Dendritic cell treated with granulocyte-macrophage colony-stimulating factor and Interleukin-4, amounts not matched to agents 40 ng/mL and 50 ng/mL, for 4 days (primary cell): ENCODE data around the gene SLC11A2.
"Not testable (repeated sequence)": the region's sequence is repeated elsewhere in the genome, so short reads cannot be mapped to it uniquely, and the experiment has no call there.

Experiments used
- H3K27ac Mint-ChIP-seq: one replicate; pipeline ENCODE4 v1.8.0; 2022; ENCODE audit warnings: mild to moderate bottlenecking, mixed read lengths
- H3K27me3 Mint-ChIP-seq: one replicate; pipeline ENCODE4 v1.8.0; 2022; ENCODE audit warnings: mild to moderate bottlenecking, mixed read lengths
- H3K36me3 Mint-ChIP-seq: one replicate; pipeline ENCODE4 v1.8.0; 2022; ENCODE audit warnings: low read depth, mixed read lengths
- H3K4me1 Mint-ChIP-seq: one replicate; pipeline ENCODE4 v1.8.0; 2022; ENCODE audit warnings: low read depth, mixed read lengths
- H3K4me3 Mint-ChIP-seq: one replicate; pipeline ENCODE4 v1.8.0; 2022; ENCODE audit warnings: mild to moderate bottlenecking, moderate library complexity, mixed read lengths
- H3K9me3 Mint-ChIP-seq: one replicate; pipeline ENCODE4 v1.8.0; 2022; ENCODE audit warnings: mixed read lengths
- intact Hi-C: fragments of 100-400 bp; cut with micrococcal nuclease; formaldehyde crosslinking; loops from one replicate; pipeline ENCODE4 v1.15.0; 2022

The SLC11A2 gene

GRCh38 chr12:50964432-50964831 is 61.8 kb downstream of the SLC11A2 start:
- H3K27me3 Mint-ChIP-seq: no peaks in the 10 kb centered on the region
- H3K4me3 Mint-ChIP-seq: no peak overlapping the region
- H3K27ac Mint-ChIP-seq: no peak overlapping the region
- H3K36me3 Mint-ChIP-seq: peaks cover 57% of the 10 kb centered on the region
- H3K9me3 Mint-ChIP-seq: no peaks in the 10 kb centered on the region
- peaks cover 4% of the 10 kb centered on the region for H3K4me1 Mint-ChIP-seq
- intact Hi-C loops: no loop called here

- Mint-ChIP-seq H3K9me3 (no peaks in the 10 kb centered on the region), H3K4me1 (peaks cover 4% of the 10 kb centered on the region), H3K36me3 (peaks cover 36% of the 10 kb centered on the region), H3K27me3 (no peaks in the 10 kb centered on the region), H3K4me3 (no peak overlapping the region), H3K27ac (no peak overlapping the region)
- intact Hi-C loops: no loop called here
These were observed 64.5 kb downstream of the SLC11A2 start for GRCh38 chr12:50961708-50962107.

- Mint-ChIP-seq H3K36me3 (peaks cover 31% of the 10 kb centered on the region), H3K4me1 (peaks cover 4% of the 10 kb centered on the region), H3K9me3 (no peaks in the 10 kb centered on the region), H3K4me3 (no peak overlapping the region), H3K27ac (no peak overlapping the region), H3K27me3 (no peaks in the 10 kb centered on the region)
- intact Hi-C loops: no loop called here
These were observed 66.1 kb downstream of the SLC11A2 start for GRCh38 chr12:50960130-50960529.

GRCh38 chr12:50955697-50956096 is 70.5 kb downstream of the SLC11A2 start:
- Mint-ChIP-seq H3K27me3 (no peaks in the 10 kb centered on the region), H3K9me3 (no peaks in the 10 kb centered on the region), H3K4me3 (no peak overlapping the region), H3K4me1 (peaks cover 3% of the 10 kb centered on the region), H3K36me3 (peaks cover 43% of the 10 kb centered on the region), H3K27ac (no peak overlapping the region)
- intact Hi-C loops: no loop called here

GRCh38 chr12:50955288-50955687 is 70.9 kb downstream of the SLC11A2 start:
- Mint-ChIP-seq H3K36me3 (peaks cover 41% of the 10 kb centered on the region), H3K9me3 (no peaks in the 10 kb centered on the region), H3K27me3 (no peaks in the 10 kb centered on the region), H3K4me1 (no peaks in the 10 kb centered on the region), H3K4me3 (no peak overlapping the region), H3K27ac (no peak overlapping the region)
- intact Hi-C loops: no loop called here

- H3K4me3 Mint-ChIP-seq, H3K9me3 Mint-ChIP-seq, intact Hi-C loops, H3K27ac Mint-ChIP-seq, H3K27me3 Mint-ChIP-seq, H3K4me1 Mint-ChIP-seq: not testable (repeated sequence)
- H3K36me3 Mint-ChIP-seq: peaks cover 41% of the 10 kb centered on the region
These were observed 71.4 kb downstream of the SLC11A2 start for GRCh38 chr12:50954789-50955188.

GRCh38 chr12:50953047-50953446 is 73.1 kb downstream of the SLC11A2 start:
- Mint-ChIP-seq H3K27me3 (no peaks in the 10 kb centered on the region), H3K36me3 (peaks cover 41% of the 10 kb centered on the region), H3K27ac (no peak overlapping the region), H3K4me3 (no peak overlapping the region), H3K9me3 (no peaks in the 10 kb centered on the region), H3K4me1 (peaks cover 6% of the 10 kb centered on the region)
- intact Hi-C loops: no loop called here

GRCh38 chr12:50952510-50952909 is 73.7 kb downstream of the SLC11A2 start, which contains the start of gene HIGD1C:
Gene HIGD1C (plus strand): TSS chr12:50952544. CDS start chr12:50953999, 1,455 bp downstream.
- H3K4me3 Mint-ChIP-seq: no peak within 1 kb of the TSS
- H3K27ac Mint-ChIP-seq: no peak within 1 kb of the TSS
- peaks cover 6% of the 10 kb centered on the region for H3K4me1 Mint-ChIP-seq
- intact Hi-C loops: no loop called here
- H3K36me3 Mint-ChIP-seq: peaks cover 36% of the 10 kb centered on the region
- H3K27me3 Mint-ChIP-seq: no peaks in the 10 kb centered on the region
- no peaks in the 10 kb centered on the region for H3K9me3 Mint-ChIP-seq

GRCh38 chr12:50951112-50951511 is 75.1 kb downstream of the SLC11A2 start:
- intact Hi-C loops: no loop called here
- peaks cover 35% of the 10 kb centered on the region for H3K36me3 Mint-ChIP-seq
- no peak overlapping the region for H3K27ac Mint-ChIP-seq
- H3K9me3 Mint-ChIP-seq: no peaks in the 10 kb centered on the region
- H3K27me3 Mint-ChIP-seq: no peaks in the 10 kb centered on the region
- no peak overlapping the region for H3K4me3 Mint-ChIP-seq
- H3K4me1 Mint-ChIP-seq: peaks cover 6% of the 10 kb centered on the region

- no peaks in the 10 kb centered on the region for H3K27me3 Mint-ChIP-seq
These were observed 76.3 kb downstream of the SLC11A2 start for GRCh38 chr12:50949801-50950302.

GRCh38 chr12:50948798-50949197 is 77.4 kb downstream of the SLC11A2 start:
- H3K27me3 Mint-ChIP-seq: no peaks in the 10 kb centered on the region

More at GRCh38 chr12:50949801-50950302, 76.3 kb downstream of the SLC11A2 start:
- Mint-ChIP-seq H3K4me3 (no peak overlapping the region), H3K9me3 (no peaks in the 10 kb centered on the region), H3K27ac (no peak overlapping the region), H3K36me3 (peaks cover 29% of the 10 kb centered on the region), H3K4me1 (peaks cover 6% of the 10 kb centered on the region)
- intact Hi-C loops: no loop called here

GRCh38 chr12:50947933-50948626 is 78.1 kb downstream of the SLC11A2 start:
- no peak overlapping the region for H3K27ac Mint-ChIP-seq
- intact Hi-C loops: no loop called here
- peaks cover 18% of the 10 kb centered on the region for H3K36me3 Mint-ChIP-seq
- no peak overlapping the region for H3K4me3 Mint-ChIP-seq
- H3K4me1 Mint-ChIP-seq: peaks cover 19% of the 10 kb centered on the region
- H3K9me3 Mint-ChIP-seq: no peaks in the 10 kb centered on the region
- H3K27me3 Mint-ChIP-seq: no peaks in the 10 kb centered on the region

More at GRCh38 chr12:50948798-50949197, 77.4 kb downstream of the SLC11A2 start:
- H3K4me1 Mint-ChIP-seq: peaks cover 12% of the 10 kb centered on the region
- intact Hi-C loops: no loop called here
- peaks cover 23% of the 10 kb centered on the region for H3K36me3 Mint-ChIP-seq
- no peak overlapping the region for H3K27ac Mint-ChIP-seq
- H3K4me3 Mint-ChIP-seq: no peak overlapping the region
- no peaks in the 10 kb centered on the region for H3K9me3 Mint-ChIP-seq

GRCh38 chr12:50937653-50938052 is 88.5 kb downstream of the SLC11A2 start:
- Mint-ChIP-seq H3K4me1 (peaks cover 41% of the 10 kb centered on the region), H3K4me3 (no peak overlapping the region), H3K9me3 (no peaks in the 10 kb centered on the region)

GRCh38 chr12:50936821-50937530 is 89.2 kb downstream of the SLC11A2 start:
- H3K9me3 Mint-ChIP-seq: no peaks in the 10 kb centered on the region
- no peak overlapping the region for H3K4me3 Mint-ChIP-seq
- intact Hi-C loops: no loop called here
- H3K36me3 Mint-ChIP-seq: peaks cover 40% of the 10 kb centered on the region
- no peaks in the 10 kb centered on the region for H3K27me3 Mint-ChIP-seq
- peak overlapping the region; percentile 79 for H3K27ac Mint-ChIP-seq
- peaks cover 38% of the 10 kb centered on the region for H3K4me1 Mint-ChIP-seq

More at GRCh38 chr12:50937653-50938052, 88.5 kb downstream of the SLC11A2 start:
- no peaks in the 10 kb centered on the region for H3K27me3 Mint-ChIP-seq
- intact Hi-C loops: no loop called here
- H3K36me3 Mint-ChIP-seq: peaks cover 36% of the 10 kb centered on the region
- no peak overlapping the region for H3K27ac Mint-ChIP-seq
